Right atrium auricular region (tissue), 2 donors: ENCODE data around the gene FGF12. TPM values are rescaled to one million over a fixed set of nuclear protein-coding genes. Genes with fewer than 3 reads are reported as not detected.

ENCODE experiments used
- DNase-seq: peaks from one replicate; pipeline ENCODE4 v3.0.0-alpha.2; 2019; ENCODE audit warnings: low spot score
- H3K27ac ChIP-seq, 2 donors: fragments of 200-600 bp; sonication (generic); 1 replicate in 1 of 2; 2 replicates in 1 of 2; pipeline ENCODE4 v1.5.1; 2016 to 2019
- H3K27me3 ChIP-seq, 2 donors: fragments of 200-600 bp; sonication (generic); one replicate each; pipeline versions ENCODE4 v1.5.1 to v1.6.0; 2017 to 2019
- H3K36me3 ChIP-seq: fragments of 200-600 bp; sonication (generic); one replicate; pipeline ENCODE4 v1.5.1; 2016
- H3K4me1 ChIP-seq, 2 donors: fragments of 200-600 bp; sonication (generic); one replicate each; pipeline versions ENCODE4 v1.5.1 to v1.6.0; 2017 to 2019
- H3K4me3 ChIP-seq, 2 donors: fragments of 200-600 bp; sonication (generic); 1 replicate in 1 of 2; 2 replicates in 1 of 2; pipeline ENCODE4 v1.5.1; 2017 to 2019; ENCODE audit warnings: mild to moderate bottlenecking in 1 of 2, moderate library complexity in 1 of 2
- H3K9me3 ChIP-seq, 2 donors: fragments of 200-600 bp; sonication (generic); one replicate each; pipeline ENCODE4 v1.5.1; 2019
- total RNA-seq, 2 donors: library from RNA; depleted of rRNA; stranded (reverse); fragments of >200 nt; gene quantifications; one replicate each; pipeline ENCODE4 v1.1.0, GENCODE V29; 2016
- TF ChIP-seq, protein P1 (sequence below), 2 donors: fragments of 200-600 bp; sonication (generic); IDR thresholded peaks; one replicate each; pipeline ENCODE4 v1.5.1; 2019; ENCODE audit warnings: antibody characterized with exemption in 2 of 2

Gene FGF12
- total RNA-seq, 2 donors from 2014 or later: 126 to 218 TPM

DNA sequence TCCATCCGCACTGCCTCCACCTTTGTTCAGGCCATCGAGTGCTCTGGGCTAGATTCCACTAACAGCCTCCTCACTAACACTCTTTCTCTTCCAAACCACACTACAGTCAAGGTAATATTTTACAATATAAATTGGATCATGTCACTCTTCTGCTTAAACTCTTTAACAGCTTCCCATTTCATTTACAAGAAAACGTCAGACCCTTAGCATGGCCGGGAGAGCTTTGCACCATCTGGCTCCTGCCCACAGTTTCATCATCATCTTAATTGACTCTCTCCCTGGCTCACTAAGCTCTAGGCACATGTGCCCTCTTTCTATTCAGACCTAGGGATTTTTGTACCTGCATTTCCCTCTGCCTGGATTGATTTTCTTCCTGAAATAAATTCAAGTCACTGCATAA is 354.7 kb downstream of the FGF12 start:
- Histone ChIP-seq H3K27me3 (no peaks in the 10 kb centered on the region), H3K36me3 (no peaks in the 10 kb centered on the region), H3K9me3 (no peaks in the 10 kb centered on the region), H3K4me3 (no peak overlapping the region), H3K4me1 (peaks cover 0 to 13% of the 10 kb centered on the region in 2 donors), H3K27ac (no peak overlapping the region)
- TF ChIP-seq, protein P1, sequence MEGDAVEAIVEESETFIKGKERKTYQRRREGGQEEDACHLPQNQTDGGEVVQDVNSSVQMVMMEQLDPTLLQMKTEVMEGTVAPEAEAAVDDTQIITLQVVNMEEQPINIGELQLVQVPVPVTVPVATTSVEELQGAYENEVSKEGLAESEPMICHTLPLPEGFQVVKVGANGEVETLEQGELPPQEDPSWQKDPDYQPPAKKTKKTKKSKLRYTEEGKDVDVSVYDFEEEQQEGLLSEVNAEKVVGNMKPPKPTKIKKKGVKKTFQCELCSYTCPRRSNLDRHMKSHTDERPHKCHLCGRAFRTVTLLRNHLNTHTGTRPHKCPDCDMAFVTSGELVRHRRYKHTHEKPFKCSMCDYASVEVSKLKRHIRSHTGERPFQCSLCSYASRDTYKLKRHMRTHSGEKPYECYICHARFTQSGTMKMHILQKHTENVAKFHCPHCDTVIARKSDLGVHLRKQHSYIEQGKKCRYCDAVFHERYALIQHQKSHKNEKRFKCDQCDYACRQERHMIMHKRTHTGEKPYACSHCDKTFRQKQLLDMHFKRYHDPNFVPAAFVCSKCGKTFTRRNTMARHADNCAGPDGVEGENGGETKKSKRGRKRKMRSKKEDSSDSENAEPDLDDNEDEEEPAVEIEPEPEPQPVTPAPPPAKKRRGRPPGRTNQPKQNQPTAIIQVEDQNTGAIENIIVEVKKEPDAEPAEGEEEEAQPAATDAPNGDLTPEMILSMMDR (IDR thresholded peaks at IDR 0.05): no peak
- no peak for DNase-seq

DNA sequence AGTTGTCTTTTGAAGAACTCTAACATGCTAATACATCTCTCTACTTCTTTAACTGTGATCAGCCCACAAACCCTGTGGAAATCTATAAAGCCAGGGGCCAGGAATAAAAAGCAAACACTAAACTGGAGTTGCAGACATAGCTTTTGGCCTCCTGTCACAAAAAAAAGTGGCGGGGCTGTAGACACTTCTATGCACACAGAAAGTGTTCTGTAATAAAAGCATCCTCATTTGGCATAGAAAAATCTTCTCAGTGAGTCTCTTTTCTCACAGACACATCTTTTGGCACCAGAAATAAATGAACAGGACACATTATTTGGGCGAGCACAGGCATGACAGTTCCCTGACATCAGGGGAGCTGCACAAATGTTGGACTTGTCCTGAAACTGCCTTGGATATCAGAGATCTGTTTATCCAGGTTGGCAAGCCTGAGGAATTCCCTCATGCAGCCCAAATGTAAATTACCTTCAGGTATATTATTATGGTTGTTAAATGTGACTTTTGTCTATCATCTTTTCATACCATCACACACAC is 355.4 kb downstream of the FGF12 start:
- DNase-seq: no peak
- no peak overlapping the region for H3K4me3 ChIP-seq
- no peaks in the 10 kb centered on the region for H3K9me3 ChIP-seq
- H3K27ac ChIP-seq: no peak overlapping the region
- no peaks in the 10 kb centered on the region for H3K36me3 ChIP-seq
- TF ChIP-seq, protein P1 (IDR thresholded peaks at IDR 0.05): no peak
- peaks cover 0 to 19% of the 10 kb centered on the region in 2 donors for H3K4me1 ChIP-seq
- no peaks in the 10 kb centered on the region for H3K27me3 ChIP-seq

DNA sequence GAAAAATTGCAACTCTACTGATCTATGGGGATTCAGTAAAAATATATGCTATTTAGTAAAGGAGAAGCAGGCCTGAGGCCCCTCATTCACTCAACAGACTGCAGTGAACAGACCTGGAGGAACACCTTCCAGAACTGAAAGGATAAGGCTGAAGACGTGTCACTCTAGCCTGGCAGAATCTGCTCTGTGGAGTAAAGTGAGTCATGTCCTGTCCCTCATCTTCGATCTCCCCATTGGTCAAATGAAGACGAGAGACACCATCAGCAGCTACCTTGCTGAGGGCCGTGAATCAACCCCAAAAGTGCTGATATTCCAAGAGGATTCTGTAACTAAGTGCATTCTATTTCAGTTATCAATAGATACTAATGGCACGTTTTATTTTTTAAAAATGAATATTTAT is 359.7 kb downstream of the FGF12 start:
- H3K4me3 ChIP-seq: no peak overlapping the region
- H3K27me3 ChIP-seq: no peaks in the 10 kb centered on the region
- TF ChIP-seq, protein P1 (IDR thresholded peaks at IDR 0.05): no peak
- DNase-seq: no peak
- H3K4me1 ChIP-seq: peaks cover 0 to 29% of the 10 kb centered on the region in 2 donors
- H3K27ac ChIP-seq: no peak overlapping the region
- no peaks in the 10 kb centered on the region for H3K36me3 ChIP-seq
- H3K9me3 ChIP-seq: no peaks in the 10 kb centered on the region

DNA sequence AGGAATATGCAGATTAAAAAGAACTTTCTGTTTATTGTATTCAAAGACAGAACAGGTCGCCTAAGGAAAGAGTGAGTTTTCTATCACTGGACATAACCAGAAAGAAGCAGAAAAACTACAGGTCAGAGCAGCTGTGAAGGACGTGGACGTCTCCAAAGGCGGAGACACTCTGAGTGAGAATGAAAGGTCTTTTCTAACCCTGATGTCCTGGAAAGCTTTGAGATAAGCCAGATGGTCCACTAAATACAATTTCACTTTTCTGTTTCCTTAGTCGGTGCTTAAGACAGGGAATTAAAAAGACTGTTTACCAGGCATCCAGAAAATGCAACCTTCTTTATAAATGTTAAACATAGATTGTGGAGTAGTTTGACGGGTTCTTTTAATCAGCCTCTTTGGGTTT is 360.4 kb downstream of the FGF12 start:
- no peaks in the 10 kb centered on the region for H3K9me3 ChIP-seq
- H3K36me3 ChIP-seq: no peaks in the 10 kb centered on the region
- no peak overlapping the region for H3K4me3 ChIP-seq
- H3K27ac ChIP-seq: no peak overlapping the region
- TF ChIP-seq, protein P1 (IDR thresholded peaks at IDR 0.05): no peak
- H3K4me1 ChIP-seq: peaks cover 0 to 29% of the 10 kb centered on the region in 2 donors
- no peak for DNase-seq
- no peaks in the 10 kb centered on the region for H3K27me3 ChIP-seq

GRCh38 chr3:192365571-192365970 is 361.8 kb downstream of the FGF12 start:
- no peaks in the 10 kb centered on the region for H3K27me3 ChIP-seq
- H3K27ac ChIP-seq: peak overlapping the region in 1 of 2 donors; percentile 2
- TF ChIP-seq, protein P1 (IDR thresholded peaks at IDR 0.05): no peak
- H3K4me1 ChIP-seq: peaks cover 0 to 29% of the 10 kb centered on the region in 2 donors
- no peaks in the 10 kb centered on the region for H3K36me3 ChIP-seq
- no peak overlapping the region for H3K4me3 ChIP-seq
- H3K9me3 ChIP-seq: no peaks in the 10 kb centered on the region
- no peak for DNase-seq

- Histone ChIP-seq H3K27ac (no peak overlapping the region), H3K36me3 (no peaks in the 10 kb centered on the region), H3K27me3 (no peaks in the 10 kb centered on the region), H3K9me3 (no peaks in the 10 kb centered on the region), H3K4me1 (peaks cover 0 to 29% of the 10 kb centered on the region in 2 donors), H3K4me3 (no peak overlapping the region)
- TF ChIP-seq, protein P1 (IDR thresholded peaks at IDR 0.05): no peak
- DNase-seq: no peak
Observed at GRCh38 chr3:192364316-192364715, 363.0 kb downstream of the FGF12 start.
